Right lobe of liver (tissue), 4 donors: ENCODE data around the gene PGLYRP2.

Experiments used
- CTCF ChIP-seq, 4 donors: fragments of 200-600 bp in 3 of 4; fragments of 450-650 bp in 1 of 4; IDR thresholded peaks; one replicate each; pipeline versions ENCODE4 v1.5.1 to v1.8.0; 2016 to 2022; ENCODE audit warnings: antibody characterized with exemption in 4 of 4, mild to moderate bottlenecking in 2 of 4
- POLR2A ChIP-seq: fragments of 450-650 bp; IDR thresholded peaks from one replicate; pipeline ENCODE4 v1.6.1; 2017; ENCODE audit warnings: antibody characterized with exemption, mild to moderate bottlenecking
- donor health status: DM: no; HTN: no; CAD: no.
- donor health status: DM: no; HTN: no; CAD: no.
- donor health status: DM: no; HTN: yes; CAD: no.

GRCh38 chr19:15430526-15431120, 48.7 kb downstream of the PGLYRP2 start:
- no peak for TF ChIP-seq CTCF (IDR thresholded peaks at IDR 0.05)
- TF ChIP-seq POLR2A: no peak
